Muscle of leg (tissue), 11 donors: ENCODE measurements around the gene ODC1. TPM values are rescaled to one million over a fixed set of nuclear protein-coding genes. Genes with fewer than 3 reads are reported as not detected.

ENCODE experiments used
- DNase-seq: peaks from one replicate; pipeline ENCODE4 v3.0.0; 2013
- H3K27ac ChIP-seq: one replicate; pipeline ENCODE4 v1.5.1; 2013; ENCODE audit warnings: mild to moderate bottlenecking, low read length, control low read depth
- H3K27me3 ChIP-seq: one replicate; pipeline ENCODE4 v1.6.1; 2013; ENCODE audit warnings: low read length; ENCODE audit not compliant: control insufficient read depth, insufficient read depth
- H3K36me3 ChIP-seq: one replicate; pipeline ENCODE4 v1.6.1; 2013; ENCODE audit warnings: low read length; ENCODE audit not compliant: control insufficient read depth, insufficient read depth
- H3K4me1 ChIP-seq: one replicate; pipeline ENCODE4 v1.6.1; 2013; ENCODE audit warnings: low read length; ENCODE audit not compliant: control insufficient read depth, insufficient read depth
- H3K4me3 ChIP-seq: one replicate; pipeline ENCODE4 v1.5.1; 2013; ENCODE audit warnings: low read length, control low read depth
- H3K9me3 ChIP-seq: replicated peaks from 2 replicates; pipeline ENCODE4 v1.6.1; 2013; ENCODE audit warnings: low read depth, low read length; ENCODE audit not compliant: control insufficient read depth
- WGBS: methylation state at CpG from one replicate; pipeline ENCODE4 v1.1.5; 2013; ENCODE audit warnings: missing lambda C conversion rate; ENCODE audit not compliant: insufficient coverage; 5-methylcytosine and 5-hydroxymethylcytosine counted together
- polyA plus RNA-seq, 8 donors: library from polyadenylated mRNA; unstranded; fragments of 120-200 nt; gene quantifications; one replicate each; pipeline versions ENCODE4 v1.2.1 to v1.2.3, GENCODE V29; 2013; ENCODE audit warnings: inconsistent platforms in 1 of 8, low replicate concordance in 1 of 8; ENCODE audit not compliant: insufficient read length in 8 of 8, insufficient read depth in 1 of 8
- total RNA-seq: library from RNA; stranded (reverse); fragments of 120-200 nt; gene quantifications from one replicate; pipeline ENCODE4 v1.2.4, GENCODE V29; 2013

Gene ODC1
- total and polyA plus RNA-seq, 9 donors: 99.5 to 135 (median 116) TPM

DNA sequence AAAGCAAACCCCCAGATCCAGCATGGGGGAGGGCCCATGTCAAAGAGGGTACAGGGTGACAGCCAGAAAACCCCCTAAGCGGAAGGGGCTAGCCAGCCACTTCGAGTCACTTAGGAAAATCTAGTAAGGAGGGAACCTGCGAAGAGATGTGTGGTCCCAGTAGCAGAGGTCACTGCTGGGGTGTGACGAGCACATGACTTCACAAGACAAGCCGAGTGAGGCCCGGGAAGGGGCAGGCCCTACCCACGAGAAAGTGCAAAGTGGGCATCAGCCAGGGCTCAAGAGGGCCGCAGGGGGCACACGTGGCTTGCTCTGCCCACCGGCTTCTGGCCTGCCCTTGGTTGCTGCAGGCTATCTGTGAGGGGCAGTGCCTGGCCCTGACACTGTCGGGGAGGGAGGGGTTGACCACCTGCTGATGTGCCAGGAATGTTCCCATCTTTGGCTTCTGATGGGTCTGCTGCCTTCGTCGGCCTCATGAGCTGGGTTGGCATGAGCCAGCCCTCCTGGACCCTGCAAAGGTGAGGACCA is 11.5 kb downstream of the ODC1 start:
- Histone ChIP-seq H3K4me3 (no peak overlapping the region), H3K27ac (no peak overlapping the region), H3K4me1 (peaks cover 24% of the 10 kb centered on the region), H3K9me3 (no peaks in the 10 kb centered on the region), H3K27me3 (peaks cover 10% of the 10 kb centered on the region), H3K36me3 (peaks cover 24% of the 10 kb centered on the region)
- no peak for DNase-seq
- WGBS: 76% methylated on average over 13 of the region's 13 CpGs

DNA sequence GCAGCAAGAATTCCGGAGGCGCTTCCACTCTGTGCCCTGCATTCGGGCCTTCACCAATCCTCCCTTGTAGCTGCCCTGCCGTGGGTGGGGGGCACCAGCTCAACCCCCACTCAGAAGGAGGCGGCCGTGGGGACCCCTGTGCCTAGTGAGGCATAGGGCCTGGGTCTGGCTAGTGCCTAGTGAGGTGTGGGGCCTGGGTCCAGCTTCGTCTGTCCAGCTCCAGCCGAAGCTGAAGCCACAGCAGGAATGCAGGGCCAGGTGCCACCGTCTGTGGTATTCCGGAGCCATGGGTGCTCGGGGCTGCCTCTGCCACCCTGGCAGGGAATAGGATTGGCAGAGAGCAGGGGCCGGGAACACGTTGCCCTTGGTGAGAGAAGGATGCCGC is 12.3 kb downstream of the ODC1 start:
- WGBS: 89% methylated on average over 14 of the region's 14 CpGs
- no peak overlapping the region for H3K27ac ChIP-seq
- peaks cover 25% of the 10 kb centered on the region for H3K4me1 ChIP-seq
- DNase-seq: no peak
- peaks cover 10% of the 10 kb centered on the region for H3K27me3 ChIP-seq
- no peak overlapping the region for H3K4me3 ChIP-seq
- H3K36me3 ChIP-seq: peaks cover 16% of the 10 kb centered on the region
- no peaks in the 10 kb centered on the region for H3K9me3 ChIP-seq

DNA sequence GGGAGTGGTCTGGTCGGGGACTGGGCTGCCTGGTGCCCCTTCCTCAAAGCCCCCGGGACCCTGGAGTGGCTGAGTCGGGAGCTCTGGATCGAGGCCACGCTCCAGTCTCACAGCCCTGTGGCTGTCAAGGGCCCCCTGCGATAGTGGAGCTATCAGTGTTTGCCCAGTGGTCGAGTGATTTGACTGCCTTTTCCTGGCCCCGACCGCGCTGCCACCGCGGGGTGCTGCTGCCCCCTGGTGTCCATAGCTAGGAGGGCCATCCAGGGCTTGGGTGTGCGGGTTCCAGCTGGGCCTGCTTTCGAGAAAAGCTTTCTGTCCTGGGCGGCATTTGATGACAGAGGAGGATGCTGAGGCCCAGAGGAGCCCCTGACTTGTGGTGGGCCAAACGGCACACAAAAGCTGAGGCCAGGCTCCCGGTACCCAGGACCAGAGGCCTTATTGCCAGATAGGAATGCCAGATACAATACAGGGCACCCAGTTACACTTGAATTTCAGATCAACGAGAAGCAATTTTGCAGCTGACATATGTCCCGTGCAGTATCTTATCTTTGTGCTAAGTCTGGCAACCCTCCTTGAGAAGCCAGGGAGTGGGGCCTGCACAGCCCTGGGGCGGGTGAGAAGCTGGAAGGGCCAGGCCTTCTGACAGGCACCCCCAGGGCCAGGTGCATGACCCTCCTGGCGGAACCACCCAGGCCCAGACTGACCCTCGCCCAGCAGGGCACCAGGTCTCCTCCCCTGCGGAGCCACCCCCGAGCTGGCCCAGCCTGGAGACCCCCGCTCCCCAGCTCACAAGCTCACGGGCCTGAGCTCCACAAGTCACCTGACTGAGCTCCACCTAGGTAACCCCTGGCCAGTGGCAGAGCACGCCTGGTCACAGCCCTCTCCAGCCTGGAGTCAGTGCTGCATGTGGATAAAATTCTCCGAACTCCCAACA is 13.0 kb downstream of the ODC1 start:
- H3K27me3 ChIP-seq: peaks cover 10% of the 10 kb centered on the region
- peak; percentile 76 for DNase-seq
- WGBS: 35% methylated on average over 28 of the region's 28 CpGs
- no peak overlapping the region for H3K27ac ChIP-seq
- H3K4me1 ChIP-seq: peaks cover 25% of the 10 kb centered on the region
- H3K4me3 ChIP-seq: no peak overlapping the region
- H3K36me3 ChIP-seq: peaks cover 9% of the 10 kb centered on the region
- H3K9me3 ChIP-seq: no peaks in the 10 kb centered on the region

DNA sequence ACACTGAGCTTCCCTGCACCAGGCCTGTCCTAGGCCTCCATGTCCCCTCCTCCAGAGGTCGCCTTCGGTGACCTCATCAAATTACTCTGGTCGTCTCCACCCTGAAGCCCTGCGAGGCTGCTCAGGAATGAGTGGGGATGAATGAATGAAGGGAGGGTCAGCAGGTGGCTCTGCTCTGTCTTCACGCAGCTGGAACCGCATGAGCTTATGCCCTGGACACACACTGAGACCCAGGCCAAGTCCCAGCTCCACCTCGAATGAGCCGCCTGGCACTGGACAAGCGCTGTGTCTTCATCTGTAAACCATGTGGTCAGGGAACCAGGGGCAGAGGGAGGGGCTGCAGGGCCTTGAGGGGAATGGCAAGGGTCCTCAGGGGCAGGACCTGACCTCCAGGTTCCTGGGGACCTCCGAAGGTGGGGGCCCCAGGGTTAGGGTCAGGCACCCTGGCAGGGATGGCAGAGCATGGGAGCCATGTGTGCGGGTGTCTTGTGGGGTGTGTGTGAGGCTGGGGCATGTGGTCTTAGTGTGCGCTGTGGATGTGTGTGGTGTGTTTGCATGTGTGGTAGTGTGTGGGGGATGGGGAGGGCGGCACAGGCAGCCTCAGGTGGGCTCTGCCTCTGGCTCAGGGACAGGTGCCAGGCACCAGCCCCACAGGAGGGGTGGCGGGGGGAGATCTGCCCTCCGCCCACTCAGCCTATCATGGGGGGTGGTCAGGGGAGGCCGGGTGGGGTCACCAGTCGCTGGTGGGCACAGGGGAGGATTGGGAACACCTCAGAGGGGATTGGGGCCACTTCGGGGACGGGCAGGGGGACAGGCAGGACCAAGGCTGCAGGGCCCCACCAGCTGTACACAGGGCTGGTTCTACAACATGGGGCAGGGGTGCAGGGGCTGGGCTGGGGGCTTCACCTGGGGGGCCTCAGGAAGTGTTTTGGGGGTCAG is 13.9 kb downstream of the ODC1 start:
- DNase-seq: no peak
- no peaks in the 10 kb centered on the region for H3K9me3 ChIP-seq
- no peak overlapping the region for H3K27ac ChIP-seq
- 74% methylated on average over 16 of the region's 19 CpGs for WGBS
- H3K4me3 ChIP-seq: no peak overlapping the region
- peaks cover 22% of the 10 kb centered on the region for H3K4me1 ChIP-seq
- peaks cover 10% of the 10 kb centered on the region for H3K27me3 ChIP-seq
- no peaks in the 10 kb centered on the region for H3K36me3 ChIP-seq

DNA sequence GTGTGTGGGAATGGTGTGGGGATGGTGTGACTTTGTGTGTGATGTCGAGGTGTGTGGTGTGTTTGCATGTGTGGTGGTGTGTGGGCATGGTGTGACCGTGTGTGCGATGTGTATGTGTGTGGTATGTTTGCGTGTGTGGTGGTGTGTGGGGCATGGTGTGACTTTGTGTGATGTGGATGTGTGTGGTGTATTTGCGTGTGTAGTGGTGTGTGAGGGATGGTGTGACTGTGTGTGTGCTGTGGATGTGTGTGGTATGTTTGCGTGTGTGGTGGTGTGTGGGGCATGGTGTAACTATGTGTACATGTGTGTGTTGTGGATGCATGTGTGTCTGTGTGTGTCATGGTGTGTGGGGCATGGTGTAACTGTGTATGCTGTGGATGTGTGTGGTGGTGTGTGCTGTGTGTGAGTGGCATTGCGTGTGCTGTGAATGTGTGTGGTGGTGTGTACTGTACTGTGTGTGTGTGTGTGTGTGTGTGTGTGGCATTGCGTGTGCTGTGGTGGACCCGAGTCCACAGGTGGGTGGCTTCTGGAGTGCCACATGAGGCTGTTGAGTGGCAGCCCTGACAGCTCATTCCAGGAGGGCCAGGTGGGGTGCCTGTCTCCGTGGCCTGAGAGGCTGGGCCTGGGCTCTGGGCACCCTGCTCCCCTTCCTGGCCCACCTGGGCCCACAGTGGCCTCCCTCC is 14.7 kb downstream of the ODC1 start:
- no peaks in the 10 kb centered on the region for H3K9me3 ChIP-seq
- H3K27ac ChIP-seq: no peak overlapping the region
- peaks cover 10% of the 10 kb centered on the region for H3K27me3 ChIP-seq
- no peak for DNase-seq
- no peak overlapping the region for H3K4me3 ChIP-seq
- H3K36me3 ChIP-seq: no peaks in the 10 kb centered on the region
- peaks cover 25% of the 10 kb centered on the region for H3K4me1 ChIP-seq
- 81% methylated on average over 9 of the region's 10 CpGs for WGBS

DNA sequence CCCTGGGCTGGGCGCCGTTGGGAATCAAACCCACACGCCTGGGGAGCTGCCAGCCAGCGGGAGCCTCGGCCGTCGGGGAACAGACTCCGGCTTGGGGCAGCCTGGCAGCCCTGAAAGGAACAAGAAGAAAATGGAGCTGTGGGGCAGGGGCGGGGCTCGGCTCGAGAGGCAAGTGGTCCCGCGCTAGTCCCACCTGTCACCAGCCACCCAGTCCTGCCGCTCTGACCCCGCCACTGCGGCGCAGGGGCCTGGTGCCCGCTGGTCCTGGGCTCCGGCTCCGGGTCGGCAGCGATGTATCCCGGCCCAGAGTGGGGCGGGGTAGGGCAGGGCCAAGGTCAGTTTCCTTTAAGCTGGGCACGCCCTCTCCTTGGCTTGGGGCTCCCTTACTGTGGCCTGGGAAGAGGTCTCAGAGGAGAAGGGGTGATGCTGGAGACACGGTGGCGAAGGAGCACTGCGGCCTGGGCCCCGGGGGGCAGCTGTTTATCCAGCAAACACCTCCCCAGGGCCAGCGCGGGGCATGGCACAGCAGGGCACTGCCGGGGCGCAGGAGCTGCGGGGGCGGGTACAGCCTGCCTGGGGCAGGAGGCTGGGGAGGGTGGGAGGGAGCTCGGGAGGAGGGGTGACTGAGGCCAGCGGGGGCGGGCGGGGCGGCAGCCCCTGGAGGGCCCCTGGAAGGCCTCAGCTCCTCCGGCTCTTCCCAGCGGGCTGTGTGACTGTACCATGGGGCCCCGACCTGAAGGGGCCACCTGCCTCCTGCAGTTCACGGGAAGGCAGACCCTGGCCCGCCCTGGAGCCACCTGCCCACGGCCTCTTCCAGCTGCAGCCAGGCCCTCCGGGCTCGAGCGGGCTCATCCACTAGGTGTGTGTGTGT is 15.6 kb downstream of the ODC1 start:
- H3K4me1 ChIP-seq: peaks cover 34% of the 10 kb centered on the region
- H3K9me3 ChIP-seq: no peaks in the 10 kb centered on the region
- peaks cover 10% of the 10 kb centered on the region for H3K27me3 ChIP-seq
- peak overlapping the region; percentile 12 for H3K4me3 ChIP-seq
- WGBS: 10% methylated on average over 35 of the region's 49 CpGs
- H3K36me3 ChIP-seq: no peaks in the 10 kb centered on the region
- no peak for DNase-seq
- peak overlapping the region; percentile 20 for H3K27ac ChIP-seq

DNA sequence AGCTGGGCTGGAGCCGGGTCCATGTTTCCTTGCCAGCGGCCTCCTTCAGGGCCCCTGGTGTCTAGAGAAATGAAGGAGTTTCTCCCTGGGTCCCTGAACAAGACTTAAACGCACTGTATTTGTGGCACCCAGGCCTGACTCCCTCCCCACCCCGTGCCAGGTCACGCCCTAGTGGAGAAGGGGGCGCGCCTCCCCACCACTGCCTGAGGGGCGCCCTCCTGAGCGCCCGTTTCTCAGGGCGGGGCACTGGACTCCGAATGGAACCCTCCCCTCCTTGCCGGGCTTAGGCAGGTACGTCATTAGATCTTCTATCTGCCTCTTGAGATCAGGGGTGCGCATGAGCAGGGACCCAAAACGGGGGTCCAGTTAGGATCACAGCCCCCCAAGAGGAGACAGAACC is 16.3 kb downstream of the ODC1 start:
- Histone ChIP-seq H3K27ac (no peak overlapping the region), H3K27me3 (peaks cover 10% of the 10 kb centered on the region), H3K9me3 (no peaks in the 10 kb centered on the region), H3K4me1 (peaks cover 41% of the 10 kb centered on the region), H3K36me3 (peaks cover under 1% of the 10 kb centered on the region), H3K4me3 (no peak overlapping the region)
- no peak for DNase-seq
- WGBS: 28% methylated on average over 11 of the region's 16 CpGs

DNA sequence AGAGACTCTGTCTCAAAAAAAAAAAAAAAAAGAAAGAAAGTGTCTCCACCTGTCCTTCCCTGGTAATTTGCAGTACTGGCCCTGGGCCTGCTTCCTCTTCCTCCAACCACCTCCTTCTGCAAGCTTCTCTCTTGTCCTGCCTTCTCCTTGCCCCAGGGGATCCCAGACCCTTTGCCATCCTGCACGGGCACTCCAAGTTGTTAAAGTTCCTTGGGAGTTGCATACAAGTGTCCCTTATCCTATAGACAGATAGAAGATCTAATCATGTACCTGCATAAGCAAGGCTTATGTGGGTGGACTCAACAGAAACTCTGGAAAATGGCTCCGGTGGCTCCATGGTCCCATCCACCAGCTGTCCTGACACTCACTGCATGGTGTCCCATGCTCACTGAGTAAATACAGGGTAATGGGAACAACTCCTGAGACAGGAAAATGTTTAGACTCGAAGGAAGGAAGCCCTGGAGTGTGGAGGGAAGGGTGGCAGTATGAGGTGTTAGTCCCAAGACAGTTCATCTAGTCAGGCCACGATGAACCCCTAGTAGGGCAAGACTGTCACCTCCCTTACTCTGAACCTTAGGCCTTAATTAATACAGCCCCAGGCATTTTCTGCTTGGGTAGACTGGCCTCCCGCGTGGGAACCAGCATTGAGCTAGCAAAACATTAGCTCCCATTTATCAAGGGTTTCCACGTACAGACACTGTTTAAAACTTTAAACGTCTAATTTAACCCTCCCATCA is 17.1 kb downstream of the ODC1 start:
- 86% methylated on average over 4 of the region's 8 CpGs for whole genome bisulfite sequencing
- Histone ChIP-seq H3K4me1 (peaks cover 42% of the 10 kb centered on the region), H3K9me3 (no peaks in the 10 kb centered on the region), H3K27ac (no peak overlapping the region), H3K4me3 (no peak overlapping the region), H3K36me3 (peaks cover 4% of the 10 kb centered on the region), H3K27me3 (peaks cover 10% of the 10 kb centered on the region)
- no peak for DNase-seq
